GM12801 (cell line): ENCODE results near the gene ANKH.

Experiments
- CTCF ChIP-seq: IDR thresholded peaks from one replicate; pipeline ENCODE4 v1.5.1; 2011; ENCODE audit warnings: control low read depth; ENCODE audit not compliant: insufficient read length; ENCODE audit errors: extremely low read depth

The ANKH gene

GRCh38 chr5:14872070-14872989 is 752 bp upstream of the ANKH start:
- TF ChIP-seq CTCF: no peak

GRCh38 chr5:14870337-14871213 is 1.0 kb downstream of the ANKH start:
- no peak for TF ChIP-seq CTCF

GRCh38 chr5:14869668-14870164 is 1.9 kb downstream of the ANKH start:
- no peak for TF ChIP-seq CTCF

- TF ChIP-seq CTCF: no peak
Observed at GRCh38 chr5:14869233-14869632, 2.3 kb downstream of the ANKH start.

- TF ChIP-seq CTCF: no peak
Observed at GRCh38 chr5:14868771-14869170, 2.8 kb downstream of the ANKH start.

- no peak for TF ChIP-seq CTCF
Observed at GRCh38 chr5:14864181-14864812, 7.3 kb downstream of the ANKH start.

- TF ChIP-seq CTCF: no peak
Observed at GRCh38 chr5:14863105-14863504, 8.5 kb downstream of the ANKH start.
